ENCODE measurements around the gene STX18.

GRCh38 chr4:4577359-4577875, 35.6 kb upstream of the STX18 start:
- TF ChIP-seq CTCF (IDR thresholded peaks at IDR 0.05) (no peak), POLR2A (IDR thresholded peaks at IDR 0.05) (no peak), POLR2AphosphoS5 (IDR thresholded peaks at IDR 0.05) (no peak)

Measured in suprapubic skin (tissue), 4 donors.